B cell (primary cell): ENCODE results near the gene HTR3C.
"Not testable (repeated sequence)": the region's sequence is repeated elsewhere in the genome, so short reads cannot be mapped to it uniquely, and the experiment has no call there.

Experiments
- CTCF ChIP-seq: fragments of 200-600 bp; IDR thresholded peaks from one replicate; pipeline ENCODE4 v1.8.0; 2022; ENCODE audit warnings: antibody characterized with exemption, mild to moderate bottlenecking
- EZH2 ChIP-seq: IDR thresholded peaks from 2 replicates; pipeline ENCODE4 v1.6.1; 2012; ENCODE audit warnings: borderline replicate concordance, low read depth, mild to moderate bottlenecking, moderate library complexity, low read length; ENCODE audit not compliant: insufficient read depth, poor library complexity, severe bottlenecking

GRCh38 chr3:184038307-184038706 is 14.5 kb upstream of the HTR3C start:
- not testable (repeated sequence) for TF ChIP-seq EZH2, CTCF
